ENCODE data around the gene TUBE1. TPM values are rescaled to one million over a fixed set of nuclear protein-coding genes. Genes with fewer than 3 reads are reported as not detected.
A peak's percentile ranks its signal among the peaks of the same experiment; 100 is the strongest.
"Not testable (repeated sequence)": the region's sequence is repeated elsewhere in the genome, so short reads cannot be mapped to it uniquely, and the experiment has no call there.

TUBE1 gene
- polyA plus RNA-seq, 1 donor, result 53.8 TPM

- DNase-seq, result no peak
Observed at GRCh38 chr6:112066606-112067005, 20.7 kb downstream of the TUBE1 start.

- no peak for DNase-seq
Observed at GRCh38 chr6:112065426-112065986, 21.8 kb downstream of the TUBE1 start.

- DNase-seq, result no peak
Observed at GRCh38 chr6:112062966-112063365, 24.3 kb downstream of the TUBE1 start.

- DNase-seq, result no peak
Observed at GRCh38 chr6:112061605-112062004, 25.7 kb downstream of the TUBE1 start.

GRCh38 chr6:112058243-112059032, 28.8 kb downstream of the TUBE1 start:
- no peak for DNase-seq

- no peak for DNase-seq
Observed at GRCh38 chr6:112054555-112055190, 32.6 kb downstream of the TUBE1 start.

- no peak for DNase-seq
Observed at GRCh38 chr6:112054001-112054400, 33.3 kb downstream of the TUBE1 start, which contains the start of gene CCN6. TSS of gene CCN6 (plus strand) at chr6:112054104. CDS start at chr6:112054358, 254 bp downstream.

- not testable (repeated sequence) for DNase-seq
Observed at GRCh38 chr6:112051251-112051740, 36.0 kb downstream of the TUBE1 start.

- DNase-seq, result no peak
Observed at GRCh38 chr6:112050429-112050828, 36.9 kb downstream of the TUBE1 start.

- no peak for DNase-seq
Observed at GRCh38 chr6:112049996-112050395, 37.3 kb downstream of the TUBE1 start.

GRCh38 chr6:112049026-112049799, 38.1 kb downstream of the TUBE1 start:
- DNase-seq, result no peak

GRCh38 chr6:112047523-112047922, 39.8 kb downstream of the TUBE1 start:
- DNase-seq, result not testable (repeated sequence)

- DNase-seq, result no peak
Observed at GRCh38 chr6:112044856-112045255, 42.4 kb downstream of the TUBE1 start.

- DNase-seq, result no peak
Observed at GRCh38 chr6:112044196-112044595, 43.1 kb downstream of the TUBE1 start.

- peak; percentile 91 for DNase-seq
Observed at GRCh38 chr6:112043032-112044007, 44.0 kb downstream of the TUBE1 start.

GRCh38 chr6:112041535-112041934, 45.7 kb downstream of the TUBE1 start:
- no peak for DNase-seq

- DNase-seq, result no peak
Observed at GRCh38 chr6:112040956-112041355, 46.3 kb downstream of the TUBE1 start.

- no peak for DNase-seq
Observed at GRCh38 chr6:112039431-112039770, 47.9 kb downstream of the TUBE1 start.

GRCh38 chr6:112038756-112039430, 48.4 kb downstream of the TUBE1 start:
- no peak for DNase-seq

- no peak for DNase-seq
Observed at GRCh38 chr6:112038268-112038667, 49.0 kb downstream of the TUBE1 start.
